ENCODE measurements around the gene RTP3. TPM values are rescaled to one million over a fixed set of nuclear protein-coding genes. Genes with fewer than 3 reads are reported as not detected.

RTP3 gene
- not detected in 3 replicates for total RNA-seq

GRCh38 chr3:46497556-46498265 is at the start of gene RTP3:
Gene RTP3 (plus strand): TSS chr3:46497976. CDS start chr3:46498063, 87 bp downstream.
- Mint-ChIP-seq H3K4me1 (peaks cover 21% of the 10 kb centered on the region), H3K4me3 (no peak within 1 kb of the TSS), H3K27ac (no peak within 1 kb of the TSS), H3K27me3 (ENCODE audit: low read depth) (peaks cover 1% of the 10 kb centered on the region), H3K9me3 (no peaks in the 10 kb centered on the region), H3K36me3 (no peaks in the 10 kb centered on the region)
- no peak for TF ChIP-seq CTCF (IDR thresholded peaks at IDR 0.05; ENCODE audit: unreplicated experiment)
- no peak for DNase-seq (ENCODE audit: low spot score in 2 of 2, unreplicated experiment in 2 of 2)

GRCh38 chr3:46448721-46449120 is 49.1 kb upstream of the RTP3 start:
- no peak for DNase-seq (ENCODE audit: low spot score in 2 of 2, unreplicated experiment in 2 of 2)
- H3K4me1 Mint-ChIP-seq, result no peaks in the 10 kb centered on the region
- no peak overlapping the region for H3K27ac Mint-ChIP-seq
- H3K27me3 Mint-ChIP-seq (ENCODE audit: low read depth), result peaks cover 35% of the 10 kb centered on the region
- H3K9me3 Mint-ChIP-seq, result no peaks in the 10 kb centered on the region
- no peak for TF ChIP-seq CTCF (IDR thresholded peaks at IDR 0.05; ENCODE audit: unreplicated experiment)
- H3K36me3 Mint-ChIP-seq, result no peaks in the 10 kb centered on the region
- no peak overlapping the region for H3K4me3 Mint-ChIP-seq

GRCh38 chr3:46449755-46450552 is 47.8 kb upstream of the RTP3 start:
- no peak overlapping the region for H3K27ac Mint-ChIP-seq

GRCh38 chr3:46453526-46454208 is 44.1 kb upstream of the RTP3 start:
- H3K36me3 Mint-ChIP-seq, result no peaks in the 10 kb centered on the region
- DNase-seq (ENCODE audit: low spot score in 2 of 2, unreplicated experiment in 2 of 2), result no peak
- H3K4me1 Mint-ChIP-seq, result no peaks in the 10 kb centered on the region
- H3K9me3 Mint-ChIP-seq, result no peaks in the 10 kb centered on the region
- no peak for TF ChIP-seq CTCF (IDR thresholded peaks at IDR 0.05; ENCODE audit: unreplicated experiment)
- no peak overlapping the region for H3K27ac Mint-ChIP-seq
- peaks cover 33% of the 10 kb centered on the region for H3K27me3 Mint-ChIP-seq (ENCODE audit: low read depth)
- H3K4me3 Mint-ChIP-seq, result no peak overlapping the region

More at GRCh38 chr3:46449755-46450552, 47.8 kb upstream of the RTP3 start:
- Mint-ChIP-seq H3K4me1 (no peaks in the 10 kb centered on the region), H3K9me3 (no peaks in the 10 kb centered on the region), H3K27me3 (ENCODE audit: low read depth) (peaks cover 36% of the 10 kb centered on the region), H3K36me3 (no peaks in the 10 kb centered on the region), H3K4me3 (no peak overlapping the region)
- DNase-seq (ENCODE audit: low spot score in 2 of 2, unreplicated experiment in 2 of 2), result no peak
- peak; percentile 75 for TF ChIP-seq CTCF (IDR thresholded peaks at IDR 0.05; ENCODE audit: unreplicated experiment)

GRCh38 chr3:46454209-46454595 is 43.6 kb upstream of the RTP3 start:
- no peak overlapping the region for H3K27ac Mint-ChIP-seq
- peaks cover 30% of the 10 kb centered on the region for H3K27me3 Mint-ChIP-seq (ENCODE audit: low read depth)
- DNase-seq (ENCODE audit: low spot score in 2 of 2, unreplicated experiment in 2 of 2), result no peak

More at GRCh38 chr3:46454209-46454595, 43.6 kb upstream of the RTP3 start:
- Mint-ChIP-seq H3K9me3 (no peaks in the 10 kb centered on the region), H3K36me3 (no peaks in the 10 kb centered on the region), H3K4me1 (no peaks in the 10 kb centered on the region), H3K4me3 (no peak overlapping the region)
- no peak for TF ChIP-seq CTCF (IDR thresholded peaks at IDR 0.05; ENCODE audit: unreplicated experiment)

All from mesothelial cell of epicardium (in vitro differentiated cells).